Kidney (tissue), 14 donors: ENCODE results near the gene CCBE1. TPM values are rescaled to one million over a fixed set of nuclear protein-coding genes. Genes with fewer than 3 reads are reported as not detected.

Source experiments
- DNase-seq, 5 donors: peaks; one replicate each; pipeline ENCODE4 v3.0.0-alpha.2; 2013 to 2020
- FAIRE-seq: peaks from 2 replicates; lab custom pipeline; 2012; peaks lifted over from hg19 to GRCh38; lab: Jason Lieb, UNC
- H3K27ac ChIP-seq, 2 donors: one replicate each; pipeline ENCODE4 v1.7.0; 2013; ENCODE audit warnings: low read depth in 2 of 2, low read length in 2 of 2, inconsistent platforms in 1 of 2
- H3K27me3 ChIP-seq: one replicate; pipeline ENCODE4 v1.7.1; 2013; ENCODE audit warnings: low read length, inconsistent platforms; ENCODE audit not compliant: control insufficient read depth, insufficient read depth
- H3K36me3 ChIP-seq, 3 donors: one replicate each; pipeline versions ENCODE4 v1.7.0 to v1.7.1; 2013; ENCODE audit warnings: low read length in 3 of 3, control low read depth in 1 of 3, inconsistent platforms in 1 of 3; ENCODE audit not compliant: insufficient read depth in 3 of 3, control insufficient read depth in 2 of 3
- H3K4me1 ChIP-seq, 3 donors: one replicate each; pipeline versions ENCODE4 v1.7.0 to v1.7.1; 2013; ENCODE audit warnings: low read length in 3 of 3, inconsistent platforms in 1 of 3, low read depth in 1 of 3; ENCODE audit not compliant: control insufficient read depth in 2 of 3, insufficient read depth in 2 of 3
- H3K4me3 ChIP-seq, 3 donors: one replicate each; pipeline versions ENCODE4 v1.7.0 to v1.8.1; 2013; ENCODE audit warnings: low read length in 3 of 3, control low read depth in 1 of 3, inconsistent platforms in 1 of 3
- H3K9ac ChIP-seq, 3 donors: one replicate each; pipeline versions ENCODE4 v1.7.0 to v1.7.1; 2013; ENCODE audit warnings: low read length in 3 of 3, control low read depth in 1 of 3, inconsistent platforms in 1 of 3
- H3K9me3 ChIP-seq, 3 donors: one replicate each; pipeline versions ENCODE4 v1.7.0 to v1.7.1; 2013; ENCODE audit warnings: low read length in 3 of 3, control low read depth in 1 of 3, inconsistent platforms in 1 of 3; ENCODE audit not compliant: control insufficient read depth in 2 of 3, insufficient read depth in 1 of 3
- CTCF ChIP-seq: IDR thresholded peaks from 3 replicates; pipeline ENCODE4 v1.5.1; 2012; ENCODE audit warnings: mild to moderate bottlenecking, moderate library complexity, borderline replicate concordance; ENCODE audit not compliant: insufficient read depth; ENCODE audit errors: extremely low read depth
- intact Hi-C: fragments of 100-400 bp; cut with DNase I; formaldehyde crosslinking; loops from one replicate; pipeline ENCODE4 v1.11.1; 2022
- polyA plus RNA-seq: library from polyadenylated mRNA; stranded (reverse); fragments of 350-450 nt; fragmentation: Illumina TruSeq; extraction: RNeasy Lipid Tissue Mini Kit (QIAGEN cat#74804); gene quantifications from one replicate; pipeline ENCODE4 v1.2.3, GENCODE V29; 2014; ENCODE audit warnings: low read depth, low replicate concordance; ENCODE audit not compliant: insufficient read depth
- total RNA-seq: library from RNA; stranded (reverse); fragmentation: NEBNext Ultra II Directional; extraction: Animal tissue kit (Norgen Biotek cat#: 25700); gene quantifications from one replicate; pipeline ENCODE4 v1.2.1, GENCODE V29; 2021
- donor health status: control.
- donor health status: control.
- donor health status: control.
- donor health status: control.
- donor health status: control.
- donor health status: DM: yes; HTN: yes; CAD: no.
- donor health status: Normal renal cell carcinoma (clear cell type).

CCBE1 gene
- total and polyA plus RNA-seq, 2 donors from 2014 or later = 1.8 to 2.2 TPM

GRCh38 chr18:59675346-59675745 lies 21.9 kb downstream of the CCBE1 start:
- no peak overlapping the region for H3K27ac ChIP-seq
- DNase-seq (no peak), FAIRE-seq (no peak)
- H3K9me3 ChIP-seq = no peaks in the 10 kb centered on the region
- no peak overlapping the region for H3K9ac ChIP-seq
- H3K4me3 ChIP-seq = no peak overlapping the region
- H3K36me3 ChIP-seq = no peaks in the 10 kb centered on the region
- TF ChIP-seq CTCF = no peak
- no peaks in the 10 kb centered on the region for H3K27me3 ChIP-seq
- intact Hi-C loops = no loop called here
- H3K4me1 ChIP-seq = no peaks in the 10 kb centered on the region

GRCh38 chr18:59674903-59675270 lies 22.3 kb downstream of the CCBE1 start:
- H3K9ac ChIP-seq = no peak overlapping the region
- H3K27ac ChIP-seq = no peak overlapping the region
- no peak overlapping the region for H3K4me3 ChIP-seq
- no peaks in the 10 kb centered on the region for H3K36me3 ChIP-seq
- intact Hi-C loops = no loop called here
- H3K27me3 ChIP-seq = no peaks in the 10 kb centered on the region
- TF ChIP-seq CTCF = no peak
- FAIRE-seq (no peak), DNase-seq (no peak)
- H3K4me1 ChIP-seq = no peaks in the 10 kb centered on the region
- H3K9me3 ChIP-seq = no peaks in the 10 kb centered on the region

GRCh38 chr18:59674186-59674902 lies 22.9 kb downstream of the CCBE1 start:
- DNase-seq = no peak
- no peak for FAIRE-seq
- Histone ChIP-seq H3K9ac (no peak overlapping the region), H3K9me3 (no peaks in the 10 kb centered on the region), H3K27me3 (no peaks in the 10 kb centered on the region), H3K4me3 (no peak overlapping the region), H3K4me1 (no peaks in the 10 kb centered on the region), H3K27ac (no peak overlapping the region), H3K36me3 (no peaks in the 10 kb centered on the region)
- no peak for TF ChIP-seq CTCF
- intact Hi-C loops = no loop called here
